ENCODE measurements around the gene PPM1N.
A peak's percentile ranks its signal among the peaks of the same experiment; 100 is the strongest.

The PPM1N gene

GRCh38 chr19:45471931-45472562, 26.2 kb upstream of the PPM1N start:
- Histone ChIP-seq H3K27me3 (ENCODE audit: control insufficient read depth, insufficient read depth, low read length) (no peaks in the 10 kb centered on the region), H3K4me1 (peaks cover 24% of the 10 kb centered on the region), H3K9ac (no peak overlapping the region), H3K27ac (peak overlapping the region; percentile 8), H3K9me3 (ENCODE audit: control insufficient read depth, low read length) (no peaks in the 10 kb centered on the region), H3K79me2 (no peaks in the 10 kb centered on the region), H3K4me2 (ENCODE audit: low read length) (peak overlapping the region; percentile 47), H2AFZ (peak overlapping the region; percentile 87), H3K36me3 (ENCODE audit: control insufficient read depth, insufficient read depth, low read length) (no peaks in the 10 kb centered on the region), H3K4me3 (ENCODE audit: low read depth, low read length) (no peak overlapping the region)
- no peak for TF ChIP-seq CTCF (IDR thresholded peaks at IDR 0.05)

GRCh38 chr19:45472563-45473366, 25.5 kb upstream of the PPM1N start:
- Histone ChIP-seq H3K4me3 (ENCODE audit: low read depth, low read length) (no peak overlapping the region), H3K27ac (peak overlapping the region; percentile 8), H3K79me2 (no peaks in the 10 kb centered on the region), H3K36me3 (ENCODE audit: control insufficient read depth, insufficient read depth, low read length) (no peaks in the 10 kb centered on the region), H3K9me3 (ENCODE audit: control insufficient read depth, low read length) (no peaks in the 10 kb centered on the region), H3K27me3 (ENCODE audit: control insufficient read depth, insufficient read depth, low read length) (no peaks in the 10 kb centered on the region), H3K9ac (no peak overlapping the region), H3K4me2 (ENCODE audit: low read length) (peak overlapping the region; percentile 47), H3K4me1 (peaks cover 24% of the 10 kb centered on the region), H2AFZ (peak overlapping the region; percentile 87)
- no peak for TF ChIP-seq CTCF (IDR thresholded peaks at IDR 0.05)

GRCh38 chr19:45473367-45473681, 24.9 kb upstream of the PPM1N start:
- H3K36me3 ChIP-seq (ENCODE audit: control insufficient read depth, insufficient read depth, low read length), result no peaks in the 10 kb centered on the region
- no peaks in the 10 kb centered on the region for H3K9me3 ChIP-seq (ENCODE audit: control insufficient read depth, low read length)
- peaks cover 23% of the 10 kb centered on the region for H3K4me1 ChIP-seq
- H2AFZ ChIP-seq, result no peak overlapping the region
- H3K27me3 ChIP-seq (ENCODE audit: control insufficient read depth, insufficient read depth, low read length), result no peaks in the 10 kb centered on the region
- H3K4me2 ChIP-seq (ENCODE audit: low read length), result no peak overlapping the region
- no peak for TF ChIP-seq CTCF (IDR thresholded peaks at IDR 0.05)
- H3K4me3 ChIP-seq (ENCODE audit: low read depth, low read length), result no peak overlapping the region
- H3K27ac ChIP-seq, result no peak overlapping the region
- H3K79me2 ChIP-seq, result no peaks in the 10 kb centered on the region
- no peak overlapping the region for H3K9ac ChIP-seq

- H3K36me3 ChIP-seq (ENCODE audit: control insufficient read depth, insufficient read depth, low read length), result no peaks in the 10 kb centered on the region
- H3K9ac ChIP-seq, result no peak overlapping the region
- no peaks in the 10 kb centered on the region for H3K79me2 ChIP-seq
- H3K27me3 ChIP-seq (ENCODE audit: control insufficient read depth, insufficient read depth, low read length), result no peaks in the 10 kb centered on the region
- H3K4me2 ChIP-seq (ENCODE audit: low read length), result no peak overlapping the region
- no peak overlapping the region for H3K27ac ChIP-seq
- H3K4me3 ChIP-seq (ENCODE audit: low read depth, low read length), result no peak overlapping the region
- TF ChIP-seq CTCF (IDR thresholded peaks at IDR 0.05), result no peak
- no peak overlapping the region for H2AFZ ChIP-seq
- H3K4me1 ChIP-seq, result peaks cover 20% of the 10 kb centered on the region
- no peaks in the 10 kb centered on the region for H3K9me3 ChIP-seq (ENCODE audit: control insufficient read depth, low read length)
Observed at GRCh38 chr19:45473682-45474605, 24.3 kb upstream of the PPM1N start.

Measured in parathyroid adenoma (tissue), 2 donors.